Measurements from ENCODE around the gene LPGAT1. TPM values are rescaled to one million over a fixed set of nuclear protein-coding genes. Genes with fewer than 3 reads are reported as not detected.

Gene LPGAT1, protein sequence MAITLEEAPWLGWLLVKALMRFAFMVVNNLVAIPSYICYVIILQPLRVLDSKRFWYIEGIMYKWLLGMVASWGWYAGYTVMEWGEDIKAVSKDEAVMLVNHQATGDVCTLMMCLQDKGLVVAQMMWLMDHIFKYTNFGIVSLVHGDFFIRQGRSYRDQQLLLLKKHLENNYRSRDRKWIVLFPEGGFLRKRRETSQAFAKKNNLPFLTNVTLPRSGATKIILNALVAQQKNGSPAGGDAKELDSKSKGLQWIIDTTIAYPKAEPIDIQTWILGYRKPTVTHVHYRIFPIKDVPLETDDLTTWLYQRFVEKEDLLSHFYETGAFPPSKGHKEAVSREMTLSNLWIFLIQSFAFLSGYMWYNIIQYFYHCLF
- 23.6 and 43.8 TPM in 2 replicates for total RNA-seq

DNA sequence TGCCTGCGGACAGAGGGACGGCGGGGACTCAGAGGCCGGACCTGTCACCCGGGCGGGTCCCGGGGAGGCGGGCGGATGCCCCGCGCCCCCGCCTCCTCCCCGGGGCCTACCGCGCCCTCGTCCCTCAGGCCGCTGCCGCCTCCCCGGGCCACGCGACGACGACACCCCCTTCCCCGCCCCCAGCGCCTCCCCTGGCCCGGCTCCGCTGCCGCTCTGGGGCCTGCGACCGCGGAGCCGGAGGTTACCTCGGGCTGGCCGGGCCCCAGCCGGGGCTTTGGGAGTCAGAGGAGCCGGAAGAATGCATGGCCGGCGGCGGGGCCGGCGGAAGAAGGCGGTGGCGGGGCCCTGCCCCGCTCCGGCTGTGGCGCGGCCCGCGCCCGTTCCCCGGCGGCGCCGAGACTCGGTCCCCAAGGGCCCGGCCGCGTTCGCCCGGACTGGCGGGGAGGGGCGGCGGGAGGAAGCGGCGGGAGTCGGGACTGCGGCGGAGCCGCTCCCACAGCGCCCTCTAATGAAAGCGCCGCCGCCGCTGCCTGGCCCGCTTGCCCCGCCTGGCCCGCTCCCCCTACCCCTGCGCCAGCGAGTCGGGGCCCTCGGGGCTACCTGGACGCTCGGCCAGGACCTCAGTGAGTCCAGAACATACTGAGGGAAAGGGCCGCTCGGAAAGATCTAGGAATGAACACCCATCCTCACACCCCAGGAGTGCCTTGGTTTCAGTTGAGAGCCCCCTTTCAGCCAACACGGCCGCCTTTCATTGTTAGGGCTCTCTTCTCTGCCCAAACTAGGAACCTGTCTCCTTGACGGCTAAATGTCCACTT, at the start of gene LPGAT1:
Gene LPGAT1 (minus strand): TSS at position 436 of the 815 bp plus-strand sequence. CDS start 1,467 bp downstream, outside the sequence.

Small RNA genes lying within 50 kb of the gene (small RNA-seq; reads per million reads assigned to genes)
- gene RF00019 (ENCODE audit: low replicate concordance), result not detected
- gene RN7SL344P (ENCODE audit: low replicate concordance), result not detected

Other genes with a start within 250 kb of the LPGAT1 start
- gene NEK2, start 155.1 kb downstream of the LPGAT1 start, total RNA-seq, result 0.44 and 36.2 TPM in 2 replicates
- 7.0 and 21.3 TPM in 2 replicates for gene INTS7, start 204.8 kb upstream of the LPGAT1 start, total RNA-seq
- 0.66 and 41.5 TPM in 2 replicates for gene DTL, start 205.0 kb upstream of the LPGAT1 start, total RNA-seq

All from placental pericyte (primary cell).